Stimulated activated CD4-positive, alpha-beta T cell treated with anti-CD3 and anti-CD28 coated beads, Interleukin-1b, Interleukin-23, amount 100 ng/mL, for 4 hours (primary cell): ENCODE measurements around the gene IFFO2.

Experiments
- DNase-seq, 2 donors: peaks; one replicate each; pipeline ENCODE4 v3.0.0-alpha.2; 2020; ENCODE audit warnings: low read depth in 2 of 2

Gene IFFO2

DNA sequence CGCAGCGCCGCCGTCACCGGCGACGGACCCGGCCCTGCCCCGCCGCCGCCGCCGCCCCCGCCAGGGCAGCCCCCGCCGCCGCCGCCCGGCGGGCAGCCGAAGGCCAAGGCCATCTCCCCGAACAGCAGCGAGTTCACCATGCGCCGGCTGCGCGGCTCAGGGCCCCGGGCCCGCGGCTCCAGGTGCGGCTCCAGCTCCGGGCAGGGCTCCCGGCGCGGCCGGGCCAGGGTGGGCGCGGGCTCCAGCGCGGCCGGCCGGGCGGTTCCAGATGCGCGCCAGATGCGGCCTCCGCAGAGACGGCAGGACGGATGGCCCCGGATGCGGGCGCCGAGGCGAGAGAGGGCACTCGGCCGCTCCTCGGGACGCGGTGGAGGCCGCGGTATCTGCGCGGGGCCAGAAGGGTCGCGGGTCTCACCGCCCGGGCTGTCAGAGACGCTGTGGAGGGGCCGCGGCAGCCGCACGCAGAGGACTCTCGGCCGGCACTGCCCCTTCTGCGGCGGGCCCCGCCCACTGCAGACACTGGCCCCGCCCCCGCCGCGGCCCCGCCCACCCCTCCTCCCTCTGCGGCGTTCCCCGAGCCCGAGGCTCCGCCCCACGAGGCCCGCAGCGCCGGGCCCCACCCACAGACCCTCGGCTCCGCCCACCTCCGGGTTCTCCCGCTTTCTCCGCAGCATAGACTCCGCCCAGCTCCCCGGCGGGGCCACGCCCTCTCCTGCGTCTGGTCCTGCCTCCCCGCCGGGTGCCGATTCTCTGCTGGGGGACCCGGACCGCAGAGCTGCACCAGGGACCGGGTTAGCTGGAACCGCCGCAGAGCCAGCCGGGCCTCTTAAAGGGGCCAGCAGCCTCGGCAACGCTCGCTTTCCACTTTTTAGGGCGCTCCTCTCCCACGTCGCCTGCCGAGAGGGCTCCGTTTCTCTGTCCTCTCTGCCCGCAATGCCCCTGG, at the start of gene IFFO2:
TSS of gene IFFO2 (minus strand) at position 484 of the 943 bp plus-strand sequence. CDS start at position 140, 344 bp downstream.
- peak; percentile 99 for DNase-seq

DNA sequence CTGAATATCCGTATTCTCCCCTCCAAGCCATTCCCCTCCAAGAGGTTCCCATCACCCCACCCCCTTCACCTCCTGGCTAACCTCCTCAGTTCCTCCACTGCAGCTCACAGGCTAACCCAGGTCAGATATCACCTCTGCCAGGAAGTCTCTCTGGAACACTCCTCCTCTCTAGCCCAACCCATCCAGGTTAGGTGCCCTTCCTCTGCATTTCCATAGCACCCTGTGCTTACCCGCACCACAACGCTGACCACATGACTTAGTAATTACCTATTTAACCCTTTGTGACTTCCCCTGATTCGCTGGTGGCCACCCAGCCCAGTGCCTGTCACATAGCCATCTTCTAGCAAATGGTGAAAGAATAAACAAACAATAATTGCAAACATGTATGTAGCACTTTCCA, 49.5 kb upstream of the IFFO2 start:
- no peak for DNase-seq

DNA sequence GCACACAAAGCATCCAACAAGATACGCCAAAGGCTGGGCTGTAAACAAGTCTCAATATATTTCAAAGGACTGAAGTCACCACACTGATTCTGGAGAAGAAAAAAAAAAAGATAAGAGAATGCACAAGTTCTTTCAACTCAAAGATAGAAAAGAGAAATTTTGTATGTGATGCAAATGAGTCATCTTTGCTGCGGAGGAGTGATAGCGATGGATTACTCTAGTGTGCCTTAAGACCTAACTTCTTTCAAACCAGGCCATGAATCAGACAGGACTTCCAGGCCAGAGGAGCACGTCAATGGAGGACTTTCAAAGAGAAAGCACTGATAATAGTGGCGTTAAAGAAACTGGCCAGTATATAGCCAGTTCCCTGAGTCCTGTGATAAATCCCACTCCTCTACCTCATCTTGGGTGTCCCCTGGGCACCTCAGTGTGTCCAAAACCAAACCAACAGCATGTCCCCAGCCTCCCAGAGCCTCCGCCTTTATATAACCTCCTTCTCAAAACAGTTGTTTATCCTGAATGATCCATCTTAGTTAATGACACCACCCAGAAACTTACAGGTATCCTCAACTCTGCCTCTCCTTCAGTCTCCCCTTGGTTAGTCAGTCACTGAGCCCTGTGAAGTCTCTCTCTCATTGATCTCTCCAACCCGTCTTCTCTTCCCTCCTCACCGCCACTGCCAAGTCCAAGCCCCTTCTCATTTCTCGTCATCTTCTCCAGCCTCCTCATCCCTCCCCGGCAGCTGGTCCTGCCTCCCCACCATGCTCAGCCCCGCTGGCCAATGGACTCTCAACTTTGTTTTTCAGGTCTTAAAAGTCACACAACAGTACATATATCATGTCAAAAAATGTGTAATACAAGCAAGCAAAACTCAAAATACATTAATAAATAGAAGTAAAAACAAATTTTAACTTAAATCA, 47.2 kb upstream of the IFFO2 start:
- DNase-seq, result peak in 1 of 2 donors; percentile 11

DNA sequence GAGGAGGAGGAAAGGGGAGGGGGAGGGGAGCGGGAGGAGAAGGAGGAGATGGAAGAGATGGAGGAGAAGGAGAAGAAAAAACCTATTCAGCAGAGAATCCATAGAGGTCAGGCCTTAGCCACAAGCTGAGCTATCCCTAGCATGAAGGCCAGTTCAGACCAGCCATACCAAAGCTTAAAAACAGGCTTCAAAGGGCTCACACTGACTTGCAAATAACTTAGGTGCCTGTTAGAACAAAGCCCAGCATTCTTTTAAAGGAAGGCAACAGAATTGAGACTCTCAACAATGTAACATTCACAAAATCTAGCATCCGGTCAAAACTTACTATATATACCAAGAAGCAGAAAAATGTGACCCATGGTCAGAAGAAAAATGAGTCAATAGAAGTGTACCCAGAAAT, 43.6 kb upstream of the IFFO2 start:
- DNase-seq, result no peak

DNA sequence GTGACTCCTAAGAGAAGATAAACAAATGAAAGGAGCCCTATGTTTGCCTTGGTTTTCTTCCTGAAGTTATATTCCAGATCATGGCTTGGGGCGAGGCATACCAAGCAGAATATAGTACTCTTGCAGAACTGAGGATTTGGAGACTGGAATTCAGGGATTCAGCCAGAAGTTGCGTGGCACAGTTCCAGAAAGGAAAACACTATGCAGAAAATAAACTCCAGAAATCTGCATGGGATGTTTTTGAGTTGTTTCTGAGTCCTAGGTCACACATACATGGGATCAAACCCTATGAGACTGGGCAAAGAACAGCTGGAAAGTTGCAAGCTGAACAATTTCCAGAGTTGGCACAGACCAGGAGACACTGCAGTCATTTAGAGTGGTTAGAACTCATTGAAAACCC, 42.9 kb upstream of the IFFO2 start:
- DNase-seq, result no peak

DNA sequence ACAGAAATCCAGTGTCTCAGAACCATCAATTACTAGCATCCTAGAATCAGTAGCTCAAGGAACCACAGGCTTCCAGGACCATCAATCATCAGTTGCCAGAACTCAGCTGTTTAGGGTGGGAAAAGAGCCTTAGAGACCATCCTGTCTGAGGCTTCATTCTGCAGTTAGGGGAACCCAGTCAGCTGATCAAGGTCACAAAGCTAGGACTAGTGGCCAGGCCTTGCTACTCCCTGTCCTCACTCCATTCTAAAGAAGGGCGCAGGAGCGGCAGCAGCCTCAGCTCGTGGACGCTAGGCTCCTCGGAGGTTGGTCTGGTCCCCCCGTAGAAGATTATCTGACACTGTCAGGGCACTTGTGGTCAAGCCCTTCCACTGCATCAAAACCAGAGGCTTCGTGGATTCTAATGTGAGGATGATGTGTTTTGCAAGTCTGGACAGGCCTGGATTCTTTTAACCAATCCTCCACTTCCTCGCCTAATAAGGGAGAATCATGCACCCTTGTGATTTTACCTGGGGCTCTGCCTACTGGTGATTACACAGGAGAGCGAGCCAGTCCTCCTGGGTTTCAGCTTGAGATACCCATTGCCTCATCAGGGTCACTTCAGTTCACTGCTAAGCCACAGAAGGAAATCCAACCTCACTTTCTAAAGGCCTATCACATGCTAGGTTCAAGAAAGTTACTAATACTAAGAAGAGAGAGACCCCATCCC, 41.7 kb upstream of the IFFO2 start:
- DNase-seq, result no peak

DNA sequence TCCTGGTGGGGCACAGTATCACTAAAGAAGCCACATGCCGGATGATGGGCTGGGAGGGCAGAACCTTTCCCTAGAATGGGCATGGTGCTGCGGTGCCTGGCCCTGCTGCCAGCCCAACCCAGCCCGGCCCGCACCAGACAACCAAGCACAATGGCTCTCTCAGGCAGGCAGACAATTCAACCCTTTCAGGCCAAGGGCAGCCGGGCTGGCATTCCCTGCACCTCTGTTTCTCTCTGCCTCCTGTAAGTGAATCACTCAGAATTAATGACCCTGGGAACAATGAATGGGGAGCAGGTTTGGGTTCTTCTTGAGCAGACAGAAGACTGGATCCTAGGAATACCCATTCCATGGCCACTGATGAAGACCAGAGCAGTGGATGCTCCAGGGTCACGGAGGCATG, 41.0 kb upstream of the IFFO2 start:
- DNase-seq, result no peak

DNA sequence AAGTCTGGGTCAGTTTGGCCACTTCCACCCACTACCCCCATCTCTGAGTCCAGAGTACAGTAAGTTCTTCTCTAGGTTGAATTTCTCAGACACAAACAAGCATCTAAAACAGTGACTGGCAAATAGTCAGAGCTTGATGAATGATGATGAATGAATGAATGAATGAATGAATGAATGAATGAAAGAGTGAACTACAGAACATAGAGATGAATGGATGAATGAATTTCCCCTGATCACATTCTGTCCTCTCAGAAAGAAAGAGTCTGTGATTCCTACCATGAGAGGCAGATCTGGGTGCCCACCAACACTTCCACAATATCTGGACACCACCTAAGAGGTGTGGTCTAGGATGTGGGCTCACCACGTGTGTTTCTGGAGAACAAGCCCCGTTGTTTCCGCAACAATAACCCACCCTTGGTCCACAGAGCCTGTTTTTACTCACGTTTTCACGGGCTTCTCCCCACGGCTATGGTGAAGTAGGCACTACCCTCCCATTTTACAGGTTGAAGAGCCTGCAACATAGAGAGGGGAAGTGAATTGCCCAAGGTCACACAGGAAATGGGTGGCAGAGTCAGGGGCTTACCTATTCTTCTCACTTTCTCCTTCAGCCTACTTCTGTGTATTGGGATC, 40.2 kb upstream of the IFFO2 start:
- DNase-seq, result no peak

DNA sequence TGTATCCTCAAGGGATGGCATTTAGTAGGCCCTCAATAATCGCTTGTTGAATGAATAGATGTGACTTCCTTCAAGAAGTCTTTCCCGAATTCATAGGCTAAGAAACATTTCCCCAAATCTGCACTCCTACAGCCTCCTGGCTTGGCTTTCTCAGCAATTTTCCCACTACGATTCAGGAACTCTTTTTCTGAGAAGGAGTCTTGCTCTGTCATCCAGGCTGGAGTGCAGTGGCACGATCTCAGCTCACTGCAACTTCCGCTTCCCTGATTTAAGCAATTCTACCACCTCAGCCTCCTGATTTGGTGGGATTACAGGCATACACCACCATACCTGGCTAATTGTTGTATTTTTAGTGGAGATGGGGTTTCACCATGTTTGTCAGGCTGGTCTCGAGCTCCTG, 37.9 kb upstream of the IFFO2 start:
- DNase-seq, result no peak

DNA sequence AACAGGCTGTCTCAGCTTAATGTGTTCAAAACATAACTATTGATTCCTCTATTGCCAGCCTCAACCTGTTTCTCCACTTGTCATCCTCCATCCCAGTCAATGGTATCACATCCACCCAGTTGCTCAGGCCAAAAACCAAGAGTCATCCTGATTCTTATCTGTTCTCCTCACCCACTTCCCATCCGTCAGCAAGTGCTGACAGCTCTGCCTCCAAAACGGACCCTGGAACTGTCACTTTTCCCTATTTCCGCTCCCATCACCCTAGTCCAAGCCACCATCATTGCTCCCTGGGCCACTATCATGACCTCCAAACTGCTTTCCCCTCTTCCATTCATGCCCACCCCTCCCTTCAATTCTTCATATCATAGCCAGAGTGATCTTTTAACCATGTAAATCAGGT, 36.2 kb upstream of the IFFO2 start:
- no peak for DNase-seq

DNA sequence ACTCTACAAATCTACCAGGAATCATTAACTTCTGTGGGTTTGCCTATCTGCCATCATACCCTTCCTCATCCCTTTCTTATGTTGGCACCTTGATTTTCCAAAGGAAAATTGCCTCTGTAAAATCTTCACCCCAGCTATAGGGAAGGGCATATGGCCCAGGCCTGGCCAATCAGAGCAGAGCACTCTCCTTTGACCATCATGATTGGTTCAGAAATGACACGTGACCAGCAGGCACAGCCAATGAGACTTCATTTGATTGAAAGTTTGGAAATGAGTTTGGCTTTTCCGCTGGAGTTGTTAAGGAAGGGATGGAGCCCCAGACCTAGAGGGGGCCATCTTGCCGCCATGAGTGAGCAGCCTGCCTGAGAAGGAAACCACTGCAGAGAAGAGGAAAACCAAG, 35.1 kb upstream of the IFFO2 start:
- no peak for DNase-seq

DNA sequence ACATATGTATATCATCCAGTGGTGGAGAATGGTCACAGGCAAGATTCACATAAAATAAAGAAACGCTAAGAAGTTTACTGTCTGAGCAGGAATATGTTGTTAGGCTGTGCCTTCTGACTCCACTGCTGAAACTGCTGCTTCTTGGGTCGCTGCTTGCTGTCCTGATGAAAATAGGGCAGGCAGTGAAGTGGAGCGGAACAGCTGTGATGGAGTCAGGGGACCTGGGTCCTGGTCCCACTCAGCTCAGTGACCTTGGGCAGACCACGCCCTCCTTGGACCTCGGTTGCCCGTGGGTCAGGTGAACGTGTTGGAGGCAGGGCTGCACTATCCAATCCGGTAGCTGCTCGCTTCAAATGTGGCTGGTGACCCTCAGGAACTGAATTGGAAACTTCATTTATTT, 33.4 kb upstream of the IFFO2 start:
- no peak for DNase-seq

DNA sequence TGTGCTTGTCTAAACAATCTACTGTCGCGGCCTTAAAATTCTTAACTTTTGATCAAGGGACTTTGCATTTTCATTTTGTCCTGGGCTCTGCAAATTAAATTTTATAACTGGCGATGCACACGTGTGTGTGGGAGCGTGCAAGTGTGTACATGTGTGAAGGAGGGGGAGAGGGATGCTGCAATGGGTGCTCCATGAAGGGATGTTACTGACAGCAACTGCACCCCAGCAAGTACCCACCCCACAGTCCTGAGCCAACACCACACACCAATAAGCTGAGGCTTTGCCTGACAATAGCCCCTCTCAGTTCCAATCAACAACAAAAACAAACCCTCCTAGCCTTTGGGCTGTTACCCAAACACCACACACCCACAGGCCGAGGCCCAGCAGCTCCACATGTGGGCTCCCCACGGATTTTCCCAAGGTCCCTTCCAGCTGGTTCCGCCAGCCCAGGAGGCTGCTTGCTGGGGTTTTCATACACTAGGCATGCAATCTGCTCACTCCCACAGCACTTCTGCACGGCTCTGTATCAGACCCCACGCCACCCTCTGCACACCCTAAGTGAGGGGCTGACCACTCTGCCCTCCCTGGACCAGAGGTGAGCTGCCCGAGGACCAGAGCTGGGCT, 32.8 kb upstream of the IFFO2 start:
- no peak for DNase-seq

DNA sequence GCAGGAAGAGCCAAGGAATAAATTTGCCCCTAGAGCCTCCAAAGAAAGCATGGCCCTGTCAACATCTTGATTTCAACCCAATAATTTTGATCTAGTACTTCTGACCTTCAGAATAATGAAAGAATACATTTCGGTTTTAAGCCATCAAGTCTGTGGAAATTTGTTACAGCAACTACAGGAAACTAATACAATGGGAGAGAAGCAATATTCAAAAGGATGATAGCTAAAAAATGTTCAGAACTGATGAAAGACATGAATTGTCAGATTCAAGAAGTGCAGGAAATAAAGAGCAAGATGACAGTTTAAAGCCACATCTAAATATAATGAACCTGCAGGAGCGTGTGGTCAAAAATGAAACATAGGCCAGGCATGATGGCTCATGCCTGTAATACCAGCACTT, 24.8 kb upstream of the IFFO2 start:
- DNase-seq, result no peak

DNA sequence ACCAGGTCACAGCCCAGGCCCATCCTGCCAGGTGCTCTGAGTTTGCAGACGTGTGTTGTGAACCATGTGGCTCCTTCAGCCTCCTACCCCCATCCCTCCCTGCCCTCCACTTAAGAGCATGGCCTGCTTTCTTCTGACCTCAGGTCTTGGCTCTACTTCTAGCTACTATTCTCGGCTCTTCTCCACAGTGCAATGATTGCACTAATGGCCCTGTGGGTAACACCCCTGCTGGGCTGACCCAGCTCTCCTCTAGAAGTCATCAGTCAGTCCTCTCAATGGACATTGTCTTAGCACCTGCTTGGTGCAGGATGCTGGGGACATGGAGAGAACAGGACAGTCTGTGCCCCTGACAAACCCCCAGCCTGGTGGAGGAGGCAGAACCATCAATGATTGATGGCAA, 22.2 kb upstream of the IFFO2 start:
- no peak for DNase-seq

DNA sequence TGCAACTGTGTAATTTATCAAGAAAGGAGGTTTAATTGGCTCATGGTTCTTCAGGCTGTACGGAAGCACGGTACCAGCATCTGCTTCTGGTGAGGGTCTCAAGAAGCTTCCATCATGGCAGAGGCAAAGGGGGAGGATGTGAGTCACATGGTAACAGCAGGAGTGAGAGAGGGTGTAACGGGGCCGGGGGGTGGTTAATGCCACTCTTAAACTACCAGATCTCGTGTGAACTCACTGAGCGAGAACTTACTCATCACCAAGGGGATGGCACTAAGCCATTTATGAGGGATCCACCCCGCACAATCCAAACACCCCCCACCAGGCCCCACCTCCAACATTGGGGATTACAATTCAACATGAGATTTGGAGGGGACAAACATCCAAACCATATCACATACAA, 21.0 kb upstream of the IFFO2 start:
- DNase-seq, result no peak

DNA sequence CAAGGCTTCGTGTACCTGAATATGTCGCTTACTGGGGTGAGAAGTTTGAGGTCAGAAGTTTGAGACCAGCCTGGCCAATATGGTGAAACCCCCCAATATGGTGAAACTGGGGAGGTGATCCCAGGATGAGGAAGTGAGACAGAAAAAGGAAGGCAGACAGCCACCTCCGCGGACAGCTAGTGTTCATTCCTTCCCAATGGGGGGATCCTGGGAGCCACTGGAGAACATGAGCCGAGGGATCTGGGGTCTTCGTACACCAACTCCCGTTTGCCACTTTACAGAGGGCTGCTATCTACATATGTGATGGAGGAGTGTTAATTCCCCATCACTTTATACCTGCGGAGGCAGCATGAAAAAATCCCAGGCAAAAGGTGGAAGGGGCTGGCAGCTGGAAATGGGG, 19.6 kb upstream of the IFFO2 start:
- no peak for DNase-seq

DNA sequence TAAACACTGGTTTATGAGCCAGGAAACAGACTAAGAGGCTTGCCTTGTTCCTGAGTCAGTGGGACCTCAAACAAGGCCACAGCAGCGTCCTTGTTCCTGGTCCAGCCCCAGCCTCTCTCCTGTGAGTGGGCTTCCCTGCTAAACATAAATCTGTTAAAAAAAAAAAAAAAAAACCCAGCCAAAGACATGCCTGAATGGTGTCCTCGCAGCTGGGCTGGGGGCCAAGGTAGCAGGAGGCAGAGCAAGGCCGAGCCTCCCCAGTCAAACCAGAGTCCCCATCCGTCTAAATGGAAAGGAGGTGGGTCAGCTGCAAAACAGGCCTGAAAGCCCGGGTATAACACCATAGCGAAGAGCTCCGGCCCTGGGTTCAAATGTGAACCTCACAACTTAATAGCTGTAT, 18.1 kb upstream of the IFFO2 start:
- DNase-seq, result no peak

DNA sequence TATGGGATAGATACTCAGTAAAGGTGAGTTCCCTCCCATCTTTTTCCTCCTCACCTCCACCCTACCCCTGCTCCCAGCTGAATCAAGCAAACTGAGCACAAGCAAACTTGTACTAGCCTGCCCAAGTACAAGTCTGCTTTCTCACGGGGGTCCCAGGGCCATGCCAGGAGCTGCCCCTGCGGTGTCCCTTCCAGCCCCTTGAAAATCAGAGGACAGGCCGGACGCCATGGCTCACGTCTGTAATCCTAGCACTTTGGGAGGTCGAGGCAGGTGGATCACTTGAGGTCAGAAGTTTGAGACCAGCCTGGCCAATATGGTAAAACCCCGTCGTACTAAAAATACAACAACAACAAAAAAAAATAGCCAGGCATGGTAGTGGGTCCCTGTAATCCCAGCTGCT, 17.5 kb upstream of the IFFO2 start:
- no peak for DNase-seq

DNA sequence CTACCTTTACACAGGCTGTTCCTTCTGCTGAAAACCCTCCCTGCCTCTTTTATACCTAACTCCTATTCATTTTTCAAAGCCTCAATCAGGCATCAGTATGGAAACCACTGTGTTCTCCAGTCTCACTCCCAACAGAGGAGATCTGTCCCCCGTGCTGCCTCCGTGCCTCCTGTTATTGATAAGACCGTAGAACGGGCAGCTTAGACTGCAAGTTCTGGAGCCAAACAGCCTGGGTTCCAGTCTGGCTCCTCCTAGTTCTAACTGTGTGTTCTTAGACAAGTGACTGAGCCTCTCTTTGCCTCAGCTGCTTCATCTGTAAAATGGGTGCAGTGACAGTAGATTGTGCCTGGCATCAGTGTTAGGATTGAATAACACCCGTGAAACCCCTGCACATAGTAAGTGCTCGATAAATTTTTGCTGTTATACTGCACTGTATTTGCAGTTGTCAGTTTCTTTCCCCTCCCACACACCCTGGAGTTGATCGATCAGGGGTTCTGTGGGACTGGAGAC, 17.0 kb upstream of the IFFO2 start:
- DNase-seq, result no peak

DNA sequence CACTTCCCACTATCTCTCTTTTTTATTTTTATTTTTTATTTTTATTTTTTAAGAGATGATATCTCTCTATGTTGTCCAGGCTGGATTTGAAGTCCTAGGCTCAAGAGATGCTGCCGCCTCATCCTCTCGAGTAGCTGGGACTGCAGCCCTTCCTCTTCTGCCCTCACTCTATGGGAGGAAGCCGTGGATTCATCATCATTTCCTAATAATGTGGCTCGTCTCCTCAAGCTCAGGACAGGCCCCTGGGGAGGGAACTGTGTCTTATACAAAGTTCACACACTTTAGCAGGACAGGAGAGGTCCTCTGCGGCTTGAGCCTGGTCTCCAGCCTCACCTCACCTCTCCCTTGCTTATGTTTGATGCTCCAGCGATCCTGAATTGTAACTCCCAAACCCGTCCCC, 16.5 kb upstream of the IFFO2 start:
- DNase-seq, result no peak
